ENCODE data around the gene ADPRM. TPM values are rescaled to one million over a fixed set of nuclear protein-coding genes. Genes with fewer than 3 reads are reported as not detected.

Gene ADPRM, protein sequence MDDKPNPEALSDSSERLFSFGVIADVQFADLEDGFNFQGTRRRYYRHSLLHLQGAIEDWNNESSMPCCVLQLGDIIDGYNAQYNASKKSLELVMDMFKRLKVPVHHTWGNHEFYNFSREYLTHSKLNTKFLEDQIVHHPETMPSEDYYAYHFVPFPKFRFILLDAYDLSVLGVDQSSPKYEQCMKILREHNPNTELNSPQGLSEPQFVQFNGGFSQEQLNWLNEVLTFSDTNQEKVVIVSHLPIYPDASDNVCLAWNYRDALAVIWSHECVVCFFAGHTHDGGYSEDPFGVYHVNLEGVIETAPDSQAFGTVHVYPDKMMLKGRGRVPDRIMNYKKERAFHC
- 8.2 to 14.5 TPM (median 13.4 TPM) in 3 replicates for total RNA-seq
- long read RNA-seq, partial matches to known transcripts, result 6 of 11 reads
- long read RNA-seq, other reads (novel, unspliced or antisense), result 1 of 11 reads

DNA sequence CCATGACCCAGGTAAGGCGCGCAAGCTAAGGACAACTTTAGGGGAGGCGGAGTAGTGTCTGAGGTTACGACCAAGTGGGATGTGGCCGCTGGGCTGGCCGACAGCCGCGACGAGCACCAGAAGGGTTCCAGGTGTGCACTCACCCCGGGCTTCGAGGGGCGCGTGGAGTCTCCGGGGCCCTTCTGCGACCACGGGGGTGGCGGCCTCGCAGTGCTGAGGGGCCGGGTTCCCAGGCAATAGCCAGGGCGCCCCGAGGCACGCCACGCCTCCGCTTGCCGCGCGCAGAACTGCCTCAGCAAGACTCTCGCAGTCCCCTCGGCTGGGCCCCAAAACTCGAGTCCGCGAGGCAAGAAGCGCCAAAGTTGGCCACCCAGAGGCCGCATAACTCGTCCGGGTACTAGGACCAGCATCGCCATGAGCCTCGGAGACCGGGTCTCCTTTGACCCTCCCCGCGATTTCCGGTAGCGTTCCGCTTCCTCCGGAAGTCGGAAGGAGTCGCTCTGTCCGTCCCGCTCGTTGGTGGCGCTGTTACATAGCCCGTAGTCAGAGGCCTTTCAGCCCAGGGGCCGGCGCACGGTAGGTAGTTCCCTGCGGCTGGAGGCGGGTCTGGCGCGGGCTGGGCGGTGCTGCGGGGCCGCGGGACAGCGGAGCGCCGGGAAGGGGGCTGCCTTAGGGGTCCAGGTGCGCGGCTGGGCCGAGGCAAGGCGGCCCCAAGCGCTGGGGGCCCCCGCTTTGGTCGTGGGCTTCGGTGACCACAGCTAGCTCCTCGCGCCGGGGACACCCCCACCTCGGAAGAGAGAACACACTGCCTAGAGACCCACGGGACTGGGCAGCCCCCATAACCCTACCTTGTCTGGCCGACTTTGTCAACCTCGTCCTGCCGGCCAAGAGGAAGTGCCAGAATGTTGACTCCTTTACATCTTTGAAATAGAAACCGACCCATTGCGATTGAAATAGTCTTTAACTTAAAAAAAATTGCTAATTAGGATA is at the start of gene ADPRM, which contains the start of gene SCO1:
Gene ADPRM, plus strand, starts transcription at position 503 of the 990 bp plus-strand sequence. CDS start 7,333 bp downstream, outside the sequence.
Gene SCO1, minus strand, starts transcription at position 442 of the 990 bp plus-strand sequence. Its CDS starts 26 bp downstream, at position 416.
- peaks cover 8% of the 10 kb centered on the region for H3K36me3 Mint-ChIP-seq (ENCODE audit: low read depth)
- TF ChIP-seq, protein P1, sequence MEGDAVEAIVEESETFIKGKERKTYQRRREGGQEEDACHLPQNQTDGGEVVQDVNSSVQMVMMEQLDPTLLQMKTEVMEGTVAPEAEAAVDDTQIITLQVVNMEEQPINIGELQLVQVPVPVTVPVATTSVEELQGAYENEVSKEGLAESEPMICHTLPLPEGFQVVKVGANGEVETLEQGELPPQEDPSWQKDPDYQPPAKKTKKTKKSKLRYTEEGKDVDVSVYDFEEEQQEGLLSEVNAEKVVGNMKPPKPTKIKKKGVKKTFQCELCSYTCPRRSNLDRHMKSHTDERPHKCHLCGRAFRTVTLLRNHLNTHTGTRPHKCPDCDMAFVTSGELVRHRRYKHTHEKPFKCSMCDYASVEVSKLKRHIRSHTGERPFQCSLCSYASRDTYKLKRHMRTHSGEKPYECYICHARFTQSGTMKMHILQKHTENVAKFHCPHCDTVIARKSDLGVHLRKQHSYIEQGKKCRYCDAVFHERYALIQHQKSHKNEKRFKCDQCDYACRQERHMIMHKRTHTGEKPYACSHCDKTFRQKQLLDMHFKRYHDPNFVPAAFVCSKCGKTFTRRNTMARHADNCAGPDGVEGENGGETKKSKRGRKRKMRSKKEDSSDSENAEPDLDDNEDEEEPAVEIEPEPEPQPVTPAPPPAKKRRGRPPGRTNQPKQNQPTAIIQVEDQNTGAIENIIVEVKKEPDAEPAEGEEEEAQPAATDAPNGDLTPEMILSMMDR (IDR thresholded peaks at IDR 0.05), result peak; percentile 78
- H3K9me3 Mint-ChIP-seq (ENCODE audit: low read depth), result no peaks in the 10 kb centered on the region
- H3K27ac Mint-ChIP-seq (ENCODE audit: unreplicated experiment), result peak within 1 kb of the TSS; percentile 96
- peaks cover 51% of the 10 kb centered on the region for H3K4me1 Mint-ChIP-seq (ENCODE audit: low read depth)
- peak; percentile 94 for DNase-seq (ENCODE audit: low spot score)
- peak within 1 kb of the TSS; percentile 85 for H3K4me3 Mint-ChIP-seq (ENCODE audit: unreplicated experiment)
- H3K27me3 Mint-ChIP-seq (ENCODE audit: low read depth), result no peaks in the 10 kb centered on the region

DNA sequence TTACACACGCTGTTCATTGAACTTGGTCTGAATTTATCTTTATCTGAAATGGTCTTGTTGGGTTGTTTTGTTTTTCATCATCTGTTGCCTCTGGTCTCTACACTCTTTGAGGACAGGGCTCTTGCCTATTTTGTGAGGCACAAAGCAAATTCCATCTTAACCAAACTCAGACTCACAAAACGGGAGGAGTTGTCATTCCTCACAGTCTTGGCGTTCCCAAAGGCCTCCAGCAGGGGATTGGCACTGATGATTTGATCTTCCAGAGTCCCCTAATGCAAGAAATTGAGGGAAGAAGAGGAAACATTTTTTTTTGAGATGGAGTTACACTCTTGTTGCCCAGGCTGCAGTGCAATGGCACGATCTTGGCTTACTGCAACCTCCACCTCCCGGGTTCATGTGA is 49.0 kb upstream of the ADPRM start:
- Mint-ChIP-seq H3K27me3 (ENCODE audit: low read depth) (no peaks in the 10 kb centered on the region), H3K9me3 (ENCODE audit: low read depth) (no peaks in the 10 kb centered on the region), H3K4me1 (ENCODE audit: low read depth) (peaks cover 22% of the 10 kb centered on the region), H3K27ac (ENCODE audit: unreplicated experiment) (peak overlapping the region; percentile 49), H3K4me3 (ENCODE audit: unreplicated experiment) (no peak overlapping the region), H3K36me3 (ENCODE audit: low read depth) (peaks cover 3% of the 10 kb centered on the region)
- TF ChIP-seq, protein P1 (IDR thresholded peaks at IDR 0.05), result no peak
- no peak for DNase-seq (ENCODE audit: low spot score)

DNA sequence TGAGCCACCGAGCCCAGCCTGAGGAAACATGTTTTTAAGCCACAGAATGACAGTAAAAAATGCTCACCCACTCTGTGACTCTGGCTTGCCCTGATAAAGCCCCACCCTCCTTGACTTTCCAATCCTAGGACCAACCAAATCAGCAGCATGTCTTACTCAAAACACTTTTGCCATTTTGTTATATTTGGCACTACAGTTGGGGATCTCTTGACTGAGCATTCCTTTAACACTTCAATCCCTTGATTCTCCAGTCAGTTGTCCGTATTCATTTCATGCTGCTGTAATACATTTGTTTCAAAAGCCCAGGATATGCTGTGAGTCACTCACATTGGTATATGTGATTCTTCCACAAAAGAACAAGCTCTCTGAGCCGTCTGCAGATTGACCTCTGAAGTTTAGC is 48.4 kb upstream of the ADPRM start:
- no peaks in the 10 kb centered on the region for H3K9me3 Mint-ChIP-seq (ENCODE audit: low read depth)
- H3K27ac Mint-ChIP-seq (ENCODE audit: unreplicated experiment), result peak overlapping the region; percentile 74
- peaks cover 3% of the 10 kb centered on the region for H3K36me3 Mint-ChIP-seq (ENCODE audit: low read depth)
- DNase-seq (ENCODE audit: low spot score), result no peak
- TF ChIP-seq, protein P1 (IDR thresholded peaks at IDR 0.05), result no peak
- no peaks in the 10 kb centered on the region for H3K27me3 Mint-ChIP-seq (ENCODE audit: low read depth)
- H3K4me1 Mint-ChIP-seq (ENCODE audit: low read depth), result peaks cover 22% of the 10 kb centered on the region
- no peak overlapping the region for H3K4me3 Mint-ChIP-seq (ENCODE audit: unreplicated experiment)

DNA sequence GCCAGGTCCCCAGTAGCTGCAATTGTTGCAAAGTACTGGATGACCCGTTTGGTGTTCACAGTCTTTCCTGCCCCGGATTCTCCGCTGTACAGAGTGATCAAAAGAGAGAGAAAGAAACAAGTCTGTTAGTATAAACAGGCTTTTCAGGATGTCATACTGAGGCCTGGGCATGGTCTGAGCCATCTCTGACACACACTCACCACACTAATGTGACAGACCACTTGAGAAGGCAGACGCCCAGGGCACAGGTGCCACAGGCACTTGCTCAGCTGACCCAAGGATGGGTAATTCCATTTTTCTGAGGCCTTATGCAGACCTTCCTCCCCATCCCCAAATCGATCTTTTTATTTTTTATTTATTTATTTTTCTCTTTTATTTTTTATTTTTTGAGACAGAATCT is 47.8 kb upstream of the ADPRM start:
- Mint-ChIP-seq H3K4me3 (ENCODE audit: unreplicated experiment) (no peak overlapping the region), H3K36me3 (ENCODE audit: low read depth) (no peaks in the 10 kb centered on the region), H3K9me3 (ENCODE audit: low read depth) (no peaks in the 10 kb centered on the region), H3K4me1 (ENCODE audit: low read depth) (peaks cover 22% of the 10 kb centered on the region), H3K27me3 (ENCODE audit: low read depth) (no peaks in the 10 kb centered on the region), H3K27ac (ENCODE audit: unreplicated experiment) (peak overlapping the region; percentile 74)
- no peak for DNase-seq (ENCODE audit: low spot score)
- TF ChIP-seq, protein P1 (IDR thresholded peaks at IDR 0.05), result no peak

DNA sequence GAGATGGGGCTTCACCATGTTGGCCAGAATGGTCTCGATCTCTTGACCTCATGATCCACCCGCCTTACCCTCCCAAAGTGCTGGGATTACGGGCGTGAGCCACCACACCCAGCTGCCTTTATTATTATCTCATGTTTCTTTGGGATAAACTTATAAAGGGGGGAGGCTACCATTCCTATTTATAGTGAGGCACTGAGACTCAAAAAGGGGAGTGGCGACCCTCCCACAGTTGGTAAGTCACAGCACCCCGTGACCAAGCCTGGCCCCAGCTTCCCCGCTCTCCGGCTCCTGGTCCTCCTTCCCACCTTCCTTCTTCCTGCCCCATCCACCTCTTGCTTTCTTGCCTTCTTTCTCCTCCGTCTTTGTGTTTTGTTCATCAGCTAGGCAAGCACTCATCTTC is 45.5 kb upstream of the ADPRM start:
- no peak for DNase-seq (ENCODE audit: low spot score)
- H3K27me3 Mint-ChIP-seq (ENCODE audit: low read depth), result no peaks in the 10 kb centered on the region
- TF ChIP-seq, protein P1 (IDR thresholded peaks at IDR 0.05), result no peak
- H3K4me3 Mint-ChIP-seq (ENCODE audit: unreplicated experiment), result no peak overlapping the region
- H3K36me3 Mint-ChIP-seq (ENCODE audit: low read depth), result no peaks in the 10 kb centered on the region
- peaks cover 19% of the 10 kb centered on the region for H3K4me1 Mint-ChIP-seq (ENCODE audit: low read depth)
- no peaks in the 10 kb centered on the region for H3K9me3 Mint-ChIP-seq (ENCODE audit: low read depth)
- H3K27ac Mint-ChIP-seq (ENCODE audit: unreplicated experiment), result no peak overlapping the region
